Natural killer cell (primary cell): Measurements from ENCODE around the gene RANBP17. TPM values are rescaled to one million over a fixed set of nuclear protein-coding genes. Genes with fewer than 3 reads are reported as not detected.

Source experiments
- ATAC-seq, 3 donors: fragments of 150-1000 bp in 2 of 3; fragments of 200-7000 bp in 1 of 3; cut with Tn5 transposase; 1 replicate in 1 of 3; 2 replicates in 2 of 3; pipeline ENCODE4 v1.10.0; 2021; ENCODE audit warnings: mild to moderate bottlenecking in 2 of 3, moderate library complexity in 2 of 3
- DNase-seq, 2 donors: peaks; one replicate each; pipeline versions ENCODE4 v3.0.0 to v3.0.0-alpha.2; 2013 to 2021; ENCODE audit warnings: mixed read lengths in 1 of 2
- H3K27ac ChIP-seq: one replicate; pipeline ENCODE4 v1.5.1; 2013; ENCODE audit warnings: mild to moderate bottlenecking, low read length
- H3K27me3 ChIP-seq: one replicate; pipeline ENCODE4 v1.6.1; 2013; ENCODE audit warnings: low read length; ENCODE audit not compliant: control insufficient read depth, insufficient read depth
- H3K36me3 ChIP-seq: one replicate; pipeline ENCODE4 v1.6.1; 2013; ENCODE audit warnings: low read length; ENCODE audit not compliant: control insufficient read depth, insufficient read depth
- H3K4me1 ChIP-seq: one replicate; pipeline ENCODE4 v1.6.1; 2013; ENCODE audit warnings: low read length; ENCODE audit not compliant: control insufficient read depth, insufficient read depth
- H3K4me3 ChIP-seq: one replicate; pipeline ENCODE4 v1.5.1; 2013; ENCODE audit warnings: low read length
- H3K9me3 ChIP-seq: one replicate; pipeline ENCODE4 v1.6.1; 2013; ENCODE audit warnings: low read length; ENCODE audit not compliant: control insufficient read depth, insufficient read depth
- H3K27ac Mint-ChIP-seq, 2 donors: one replicate each; pipeline ENCODE4 v1.8.0; 2022; ENCODE audit warnings: mild to moderate bottlenecking in 2 of 2, mixed read lengths in 2 of 2, moderate library complexity in 1 of 2
- H3K27me3 Mint-ChIP-seq, 2 donors: one replicate each; pipeline ENCODE4 v1.8.0; 2022; ENCODE audit warnings: low read depth in 2 of 2, mixed read lengths in 2 of 2
- H3K36me3 Mint-ChIP-seq: one replicate; pipeline ENCODE4 v1.8.0; 2022; ENCODE audit warnings: mixed read lengths
- H3K4me1 Mint-ChIP-seq, 2 donors: one replicate each; pipeline ENCODE4 v1.8.0; 2022; ENCODE audit warnings: mixed read lengths in 2 of 2
- H3K4me3 Mint-ChIP-seq: one replicate; pipeline ENCODE4 v1.8.0; 2022; ENCODE audit warnings: mild to moderate bottlenecking, moderate library complexity, mixed read lengths
- H3K9me3 Mint-ChIP-seq, 2 donors: one replicate each; pipeline ENCODE4 v1.8.0; 2022; ENCODE audit warnings: mixed read lengths in 2 of 2
- CTCF ChIP-seq: fragments of 200-600 bp; IDR thresholded peaks from one replicate; pipeline ENCODE4 v1.8.0; 2022; ENCODE audit warnings: antibody characterized with exemption
- WGBS: methylation state at CpG from one replicate; pipeline ENCODE4 v1.1.7; 2013; ENCODE audit warnings: missing lambda C conversion rate; ENCODE audit not compliant: insufficient coverage; 5-methylcytosine and 5-hydroxymethylcytosine counted together
- intact Hi-C: fragments of 100-400 bp; cut with micrococcal nuclease; formaldehyde crosslinking; loops from one replicate; pipeline ENCODE4 v1.14.2; 2022
- total RNA-seq, 4 donors: library from RNA; stranded (reverse); fragments of 120-200 nt in 1 of 4; gene quantifications; one replicate each; pipeline versions ENCODE4 v1.2.3 to v1.2.4, GENCODE V29; 2013 to 2022

Gene RANBP17
- total RNA-seq, 3 donors from 2014 or later (not counting 1 experiment from before 2014, with no cell fraction given) = 11.2 to 15.0 (median 12.6) TPM

GRCh38 chr5:171122372-171122771, 260.6 kb downstream of the RANBP17 start:
- Mint-ChIP-seq H3K27ac (no peak overlapping the region), H3K9me3 (peaks cover 5% of the 10 kb centered on the region in 2 donors), H3K4me1 (no peaks in the 10 kb centered on the region), H3K27me3 (peaks cover 0 to 2% of the 10 kb centered on the region in 2 donors), H3K4me3 (no peak overlapping the region), H3K36me3 (peaks cover 14% of the 10 kb centered on the region)
- Histone ChIP-seq H3K4me1 (no peaks in the 10 kb centered on the region), H3K36me3 (no peaks in the 10 kb centered on the region), H3K4me3 (no peak overlapping the region), H3K27ac (no peak overlapping the region), H3K27me3 (no peaks in the 10 kb centered on the region), H3K9me3 (no peaks in the 10 kb centered on the region)
- ATAC-seq (no peak), DNase-seq (no peak)
- 100% methylated on average over 1 of the region's 2 CpGs for WGBS
- no peak for TF ChIP-seq CTCF
- intact Hi-C loops = no loop called here

DNA sequence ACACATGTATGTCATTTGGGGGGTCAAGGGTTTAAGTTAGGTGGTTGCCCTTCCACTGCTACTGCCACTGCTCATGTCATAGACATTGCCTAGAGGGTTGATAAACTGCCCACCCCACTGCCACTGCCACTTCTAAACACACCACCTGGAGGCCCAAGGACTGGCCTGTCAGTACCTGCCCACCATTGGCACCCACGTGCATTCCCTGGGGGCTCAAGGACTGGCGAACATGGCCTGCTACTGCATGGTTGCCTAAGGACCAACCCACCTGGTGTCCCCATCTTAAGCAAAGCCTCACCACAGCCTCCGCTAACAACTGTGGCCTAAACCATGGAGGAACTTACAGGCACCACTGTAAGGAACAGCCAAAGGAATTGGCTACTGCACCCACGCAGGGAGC, 261.6 kb downstream of the RANBP17 start:
- H3K27me3 Mint-ChIP-seq = peaks cover 0 to 2% of the 10 kb centered on the region in 2 donors
- no peaks in the 10 kb centered on the region for H3K9me3 ChIP-seq
- H3K9me3 Mint-ChIP-seq = peaks cover 5% of the 10 kb centered on the region in 2 donors
- H3K36me3 Mint-ChIP-seq = peaks cover 10% of the 10 kb centered on the region
- intact Hi-C loops = no loop called here
- no peak overlapping the region for H3K27ac Mint-ChIP-seq
- no peaks in the 10 kb centered on the region for H3K36me3 ChIP-seq
- H3K4me1 ChIP-seq = no peaks in the 10 kb centered on the region
- no peaks in the 10 kb centered on the region for H3K27me3 ChIP-seq
- no peak overlapping the region for H3K27ac ChIP-seq
- WGBS = 98% methylated on average over 3 of the region's 4 CpGs
- no peak overlapping the region for H3K4me3 ChIP-seq
- no peak for ATAC-seq
- H3K4me3 Mint-ChIP-seq = no peak overlapping the region
- TF ChIP-seq CTCF = no peak
- no peak for DNase-seq
- H3K4me1 Mint-ChIP-seq = no peaks in the 10 kb centered on the region

GRCh38 chr5:171127314-171127713, 265.5 kb downstream of the RANBP17 start:
- Histone ChIP-seq H3K27ac (no peak overlapping the region), H3K4me3 (no peak overlapping the region), H3K4me1 (no peaks in the 10 kb centered on the region), H3K27me3 (no peaks in the 10 kb centered on the region), H3K36me3 (no peaks in the 10 kb centered on the region), H3K9me3 (no peaks in the 10 kb centered on the region)
- no peak overlapping the region for H3K27ac Mint-ChIP-seq
- intact Hi-C loops = no loop called here
- no peak for TF ChIP-seq CTCF
- no peak overlapping the region for H3K4me3 Mint-ChIP-seq
- H3K36me3 Mint-ChIP-seq = no peaks in the 10 kb centered on the region
- no peaks in the 10 kb centered on the region for H3K4me1 Mint-ChIP-seq
- 40% methylated on average over 1 of the region's 2 CpGs for WGBS
- ATAC-seq = no peak
- no peaks in the 10 kb centered on the region for H3K27me3 Mint-ChIP-seq
- no peak for DNase-seq
- no peaks in the 10 kb centered on the region for H3K9me3 Mint-ChIP-seq

DNA sequence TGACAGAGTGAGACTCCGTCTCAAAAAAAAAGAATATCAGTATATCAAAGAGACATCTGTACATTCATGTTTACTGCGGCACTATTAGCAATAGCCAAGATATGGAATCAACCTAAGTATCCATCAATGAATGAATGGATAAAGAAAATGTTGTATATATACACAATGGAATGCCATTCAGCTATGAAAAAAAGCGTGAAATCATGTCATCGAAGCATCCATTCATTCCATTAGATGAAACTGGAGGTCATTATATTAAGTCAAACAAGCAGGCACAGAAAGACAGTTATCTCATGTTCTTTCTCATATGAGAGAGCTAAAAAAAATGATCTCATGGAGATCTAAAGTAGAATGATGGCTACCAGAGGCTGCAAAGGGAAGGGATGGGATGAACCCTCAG, 266.3 kb downstream of the RANBP17 start:
- Mint-ChIP-seq H3K4me3 (no peak overlapping the region), H3K9me3 (no peaks in the 10 kb centered on the region), H3K27me3 (no peaks in the 10 kb centered on the region), H3K27ac (no peak overlapping the region), H3K4me1 (no peaks in the 10 kb centered on the region), H3K36me3 (no peaks in the 10 kb centered on the region)
- Histone ChIP-seq H3K36me3 (no peaks in the 10 kb centered on the region), H3K4me1 (no peaks in the 10 kb centered on the region), H3K4me3 (no peak overlapping the region), H3K27ac (no peak overlapping the region), H3K27me3 (no peaks in the 10 kb centered on the region), H3K9me3 (no peaks in the 10 kb centered on the region)
- WGBS = 90% methylated on average over 3 of the region's 4 CpGs
- intact Hi-C loops = no loop called here
- no peak for ATAC-seq
- no peak for DNase-seq
- no peak for TF ChIP-seq CTCF
